Measurements from ENCODE around the gene PUSL1. TPM values are rescaled to one million over a fixed set of nuclear protein-coding genes. Genes with fewer than 3 reads are reported as not detected.

PUSL1 gene
- total and polyA plus RNA-seq, 2 of the 13 experiments (the other 11 are each of a cell fraction or from before 2014, with no cell fraction given) = 8.3 to 22.2 TPM

DNA sequence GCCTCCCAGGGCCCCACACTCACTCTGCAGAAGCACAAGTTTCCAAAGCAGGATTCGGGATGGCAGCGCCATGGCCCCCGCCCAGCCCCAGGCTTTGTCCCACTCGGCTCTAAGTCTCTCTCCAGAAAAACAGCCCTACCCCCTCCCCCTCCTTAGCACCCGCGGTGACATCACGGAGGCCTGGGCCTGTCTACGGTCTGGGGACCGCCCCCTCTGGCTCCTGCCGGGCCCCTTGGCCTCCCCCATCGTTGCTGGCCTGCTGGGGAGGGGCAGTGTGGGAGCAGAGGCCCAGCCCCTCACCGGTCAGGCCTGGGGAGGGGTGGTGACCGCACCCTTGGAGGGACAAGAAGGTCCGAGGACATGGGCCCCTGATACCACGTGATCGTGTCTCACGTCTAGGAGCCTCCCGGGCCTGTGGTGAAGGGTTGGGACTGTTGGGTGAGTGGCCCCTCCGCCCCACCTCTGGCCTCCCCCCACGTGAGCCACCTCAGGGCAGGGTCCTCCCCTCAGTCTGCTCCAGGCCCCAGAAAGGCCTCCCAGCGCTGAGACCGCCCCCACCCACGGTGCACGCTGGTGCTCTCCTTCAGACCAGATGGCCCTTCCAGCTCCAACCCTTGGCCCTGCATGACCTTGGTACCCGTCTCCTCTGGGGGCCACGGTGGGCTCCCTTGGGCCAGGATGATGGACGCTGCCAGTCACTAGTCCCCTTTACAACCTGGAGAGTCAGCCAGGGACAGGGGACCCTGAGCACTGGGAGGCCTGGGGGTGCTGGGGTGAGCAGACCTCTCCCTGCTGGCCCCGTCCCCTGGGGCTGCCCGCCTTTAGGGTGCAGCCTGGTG, 50.3 kb downstream of the PUSL1 start, which contains the start of gene MXRA8 (continued):
- TF ChIP-seq, protein P1, sequence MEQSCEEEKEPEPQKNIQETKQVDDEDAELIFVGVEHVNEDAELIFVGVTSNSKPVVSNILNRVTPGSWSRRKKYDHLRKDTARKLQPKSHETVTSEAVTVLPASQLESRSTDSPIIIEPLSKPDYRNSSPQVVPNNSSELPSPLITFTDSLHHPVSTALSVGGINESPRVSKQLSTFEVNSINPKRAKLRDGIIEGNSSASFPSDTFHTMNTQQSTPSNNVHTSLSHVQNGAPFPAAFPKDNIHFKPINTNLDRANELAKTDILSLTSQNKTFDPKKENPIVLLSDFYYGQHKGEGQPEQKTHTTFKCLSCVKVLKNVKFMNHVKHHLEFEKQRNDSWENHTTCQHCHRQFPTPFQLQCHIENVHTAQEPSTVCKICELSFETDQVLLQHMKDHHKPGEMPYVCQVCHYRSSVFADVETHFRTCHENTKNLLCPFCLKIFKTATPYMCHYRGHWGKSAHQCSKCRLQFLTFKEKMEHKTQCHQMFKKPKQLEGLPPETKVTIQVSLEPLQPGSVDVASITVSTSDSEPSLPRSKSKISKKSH (CRISPR knock-in tag; IDR thresholded peaks at IDR 0.05; ENCODE audit: borderline replicate concordance) = no peak; the same call in 1 of the 2 replicates
- TF ChIP-seq, protein P2, sequence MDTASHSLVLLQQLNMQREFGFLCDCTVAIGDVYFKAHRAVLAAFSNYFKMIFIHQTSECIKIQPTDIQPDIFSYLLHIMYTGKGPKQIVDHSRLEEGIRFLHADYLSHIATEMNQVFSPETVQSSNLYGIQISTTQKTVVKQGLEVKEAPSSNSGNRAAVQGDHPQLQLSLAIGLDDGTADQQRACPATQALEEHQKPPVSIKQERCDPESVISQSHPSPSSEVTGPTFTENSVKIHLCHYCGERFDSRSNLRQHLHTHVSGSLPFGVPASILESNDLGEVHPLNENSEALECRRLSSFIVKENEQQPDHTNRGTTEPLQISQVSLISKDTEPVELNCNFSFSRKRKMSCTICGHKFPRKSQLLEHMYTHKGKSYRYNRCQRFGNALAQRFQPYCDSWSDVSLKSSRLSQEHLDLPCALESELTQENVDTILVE (CRISPR knock-in tag; IDR thresholded peaks at IDR 0.05) = peak; percentile 38; the same call in 1 of the 2 replicates
- peak; percentile 56; the same call in 1 of the 2 replicates for TF ChIP-seq ATF2 (CRISPR knock-in tag; IDR thresholded peaks at IDR 0.05)
- TF ChIP-seq U2AF1 (optimal IDR thresholded peaks at IDR 0.05; ENCODE audit: low read depth, low read length) = peak; percentile 21
- TF ChIP-seq IRF2 (CRISPR knock-in tag; IDR thresholded peaks at IDR 0.05) = peak; percentile 60
- TF ChIP-seq HOXA3 (CRISPR knock-in tag; IDR thresholded peaks at IDR 0.05) = no peak
- TF ChIP-seq, protein P3, sequence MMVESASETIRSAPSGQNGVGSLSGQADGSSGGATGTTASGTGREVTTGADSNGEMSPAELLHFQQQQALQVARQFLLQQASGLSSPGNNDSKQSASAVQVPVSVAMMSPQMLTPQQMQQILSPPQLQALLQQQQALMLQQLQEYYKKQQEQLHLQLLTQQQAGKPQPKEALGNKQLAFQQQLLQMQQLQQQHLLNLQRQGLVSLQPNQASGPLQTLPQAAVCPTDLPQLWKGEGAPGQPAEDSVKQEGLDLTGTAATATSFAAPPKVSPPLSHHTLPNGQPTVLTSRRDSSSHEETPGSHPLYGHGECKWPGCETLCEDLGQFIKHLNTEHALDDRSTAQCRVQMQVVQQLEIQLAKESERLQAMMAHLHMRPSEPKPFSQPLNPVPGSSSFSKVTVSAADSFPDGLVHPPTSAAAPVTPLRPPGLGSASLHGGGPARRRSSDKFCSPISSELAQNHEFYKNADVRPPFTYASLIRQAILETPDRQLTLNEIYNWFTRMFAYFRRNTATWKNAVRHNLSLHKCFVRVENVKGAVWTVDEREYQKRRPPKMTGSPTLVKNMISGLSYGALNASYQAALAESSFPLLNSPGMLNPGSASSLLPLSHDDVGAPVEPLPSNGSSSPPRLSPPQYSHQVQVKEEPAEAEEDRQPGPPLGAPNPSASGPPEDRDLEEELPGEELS (CRISPR knock-in tag; IDR thresholded peaks at IDR 0.05) = no peak
- TF ChIP-seq MIER2 (CRISPR knock-in tag; IDR thresholded peaks at IDR 0.05) = 0 out of 2 replicates have a peak, but pooled peaks have one; percentile 17
- peak; percentile 53; the same call in 1 of the 2 replicates for TF ChIP-seq KDM6A (CRISPR knock-in tag; IDR thresholded peaks at IDR 0.05; ENCODE audit: low read depth)
- peak; percentile 38; the same call in 1 of the 2 replicates for TF ChIP-seq HNF1B (CRISPR knock-in tag; IDR thresholded peaks at IDR 0.05)
- TF ChIP-seq YY1 (IDR thresholded peaks at IDR 0.05; ENCODE audit: insufficient read depth, insufficient replicate concordance, low read depth, low read length) = peak; percentile 4
- TF ChIP-seq AKAP8 (CRISPR knock-in tag; IDR thresholded peaks at IDR 0.05) = no peak
- TF ChIP-seq ZKSCAN1 (IDR thresholded peaks at IDR 0.05; ENCODE audit: low read length) = no peak
- TF ChIP-seq NONO (IDR thresholded peaks at IDR 0.05) = no peak
- TF ChIP-seq NONO (CRISPR knock-in tag; conservative IDR thresholded peaks at IDR 0.05) = no peak; the same call in 1 of the 2 replicates
- TF ChIP-seq ZSCAN9 (CRISPR knock-in tag; IDR thresholded peaks at IDR 0.05; ENCODE audit: borderline replicate concordance) = no peak
- TF ChIP-seq ARNT (IDR thresholded peaks at IDR 0.05) = no peak
- no peak for TF ChIP-seq ZEB1 (IDR thresholded peaks at IDR 0.05; ENCODE audit: insufficient replicate concordance, low read depth)
- no peak for TF ChIP-seq MED13 (CRISPR knock-in tag; IDR thresholded peaks at IDR 0.05)
- TF ChIP-seq IKZF5 (CRISPR knock-in tag; IDR thresholded peaks at IDR 0.05) = 0 out of 2 replicates have a peak, but pooled peaks have one; percentile 10
- peak; percentile 32 for TF ChIP-seq ZBTB21 (CRISPR knock-in tag; IDR thresholded peaks at IDR 0.05)

Data from HepG2 (cell line).